ENCODE measurements around the gene CLCN6.

GRCh38 chr1:11764519-11764918 lies 41.5 kb upstream of the CLCN6 start:
- TF ChIP-seq POLR2AphosphoS5 (IDR thresholded peaks at IDR 0.05; ENCODE audit: low read depth, low read length) (no peak), CTCF (IDR thresholded peaks at IDR 0.05 in 2 of 3, conservative IDR thresholded peaks at IDR 0.05 in 1 of 3; ENCODE audit: borderline replicate concordance in 1 of 3, insufficient read depth in 1 of 3, low read depth in 2 of 3, low read length in 2 of 3) (no peak), RAD21 (IDR thresholded peaks at IDR 0.05; ENCODE audit: low read depth) (no peak), YY1 (IDR thresholded peaks at IDR 0.05; ENCODE audit: extremely low read depth, insufficient replicate concordance, low read depth, low read length) (no peak), POLR2A (IDR thresholded peaks at IDR 0.05; ENCODE audit: borderline replicate concordance, extremely low read depth, insufficient read depth, insufficient read length) (no peak), EGR1 (IDR thresholded peaks at IDR 0.05; ENCODE audit: low read depth) (no peak), SIN3A (IDR thresholded peaks at IDR 0.05; ENCODE audit: low read depth) (no peak), EZH2 (IDR thresholded peaks at IDR 0.05) (no peak), ZFX (IDR thresholded peaks at IDR 0.05) (no peak), FOSL1 (IDR thresholded peaks at IDR 0.05; ENCODE audit: low read depth) (no peak), REST (IDR thresholded peaks at IDR 0.05; ENCODE audit: low read depth) (no peak)
- TF ChIP-seq, protein P1, sequence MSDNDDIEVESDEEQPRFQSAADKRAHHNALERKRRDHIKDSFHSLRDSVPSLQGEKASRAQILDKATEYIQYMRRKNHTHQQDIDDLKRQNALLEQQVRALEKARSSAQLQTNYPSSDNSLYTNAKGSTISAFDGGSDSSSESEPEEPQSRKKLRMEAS (IDR thresholded peaks at IDR 0.05) = no peak

All from HCT116 (cell line).